Vein endothelial cell (primary cell): ENCODE measurements around the gene SEC24A. TPM values are rescaled to one million over a fixed set of nuclear protein-coding genes. Genes with fewer than 3 reads are reported as not detected.

ENCODE experiments used
- small RNA-seq: library from RNA; depleted of rRNA; stranded (forward); fragments of <200 nt; gene quantifications from one replicate; pipeline ENCODE3, GENCODE V24; 2012
- total RNA-seq: library from RNA; depleted of rRNA; stranded (reverse); fragments of >200 nt; gene quantifications from 2 replicates; pipeline ENCODE4 v1.2.3, GENCODE V29; 2012

The SEC24A gene
- 29.1 and 34.7 TPM in 2 replicates for total RNA-seq

DNA sequence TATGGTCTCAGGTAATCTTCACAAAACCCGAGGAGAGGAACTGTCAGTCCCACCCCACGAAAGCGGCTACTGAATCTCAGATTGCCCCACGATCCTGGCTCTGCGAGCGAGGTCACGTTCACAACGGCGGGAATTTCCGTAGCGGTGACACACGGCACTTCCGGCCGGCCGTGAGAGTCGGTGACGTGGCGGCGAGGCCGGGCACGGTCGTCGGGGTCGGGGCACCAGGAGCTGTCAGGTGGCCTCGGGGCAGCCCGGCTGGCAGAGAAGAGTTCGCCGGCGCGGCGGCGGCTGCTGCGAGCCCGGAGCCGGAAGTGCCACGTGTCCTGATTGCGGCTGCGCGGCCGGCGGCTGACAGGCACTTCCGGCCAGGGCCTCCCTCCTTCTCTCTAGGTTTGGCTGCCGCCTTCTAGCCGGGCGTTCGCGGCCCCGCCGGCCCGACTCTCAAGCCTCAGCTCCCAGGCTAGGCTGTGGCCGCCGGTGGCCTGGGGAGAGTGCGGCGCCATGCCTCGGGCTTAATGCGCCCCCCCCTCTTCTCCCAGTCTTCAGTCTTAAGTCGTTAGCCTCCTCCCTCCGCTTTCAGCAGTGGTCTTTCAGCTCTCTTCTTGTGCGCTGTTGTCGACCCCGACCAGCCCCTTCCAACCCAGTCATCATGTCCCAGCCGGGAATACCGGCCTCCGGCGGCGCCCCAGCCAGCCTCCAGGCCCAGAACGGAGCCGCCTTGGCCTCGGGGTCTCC lies at the start of gene SEC24A:
SEC24A (plus strand) TSS at position 361 of the 738 bp plus-strand sequence; CDS start at position 653, 292 bp downstream.

DNA sequence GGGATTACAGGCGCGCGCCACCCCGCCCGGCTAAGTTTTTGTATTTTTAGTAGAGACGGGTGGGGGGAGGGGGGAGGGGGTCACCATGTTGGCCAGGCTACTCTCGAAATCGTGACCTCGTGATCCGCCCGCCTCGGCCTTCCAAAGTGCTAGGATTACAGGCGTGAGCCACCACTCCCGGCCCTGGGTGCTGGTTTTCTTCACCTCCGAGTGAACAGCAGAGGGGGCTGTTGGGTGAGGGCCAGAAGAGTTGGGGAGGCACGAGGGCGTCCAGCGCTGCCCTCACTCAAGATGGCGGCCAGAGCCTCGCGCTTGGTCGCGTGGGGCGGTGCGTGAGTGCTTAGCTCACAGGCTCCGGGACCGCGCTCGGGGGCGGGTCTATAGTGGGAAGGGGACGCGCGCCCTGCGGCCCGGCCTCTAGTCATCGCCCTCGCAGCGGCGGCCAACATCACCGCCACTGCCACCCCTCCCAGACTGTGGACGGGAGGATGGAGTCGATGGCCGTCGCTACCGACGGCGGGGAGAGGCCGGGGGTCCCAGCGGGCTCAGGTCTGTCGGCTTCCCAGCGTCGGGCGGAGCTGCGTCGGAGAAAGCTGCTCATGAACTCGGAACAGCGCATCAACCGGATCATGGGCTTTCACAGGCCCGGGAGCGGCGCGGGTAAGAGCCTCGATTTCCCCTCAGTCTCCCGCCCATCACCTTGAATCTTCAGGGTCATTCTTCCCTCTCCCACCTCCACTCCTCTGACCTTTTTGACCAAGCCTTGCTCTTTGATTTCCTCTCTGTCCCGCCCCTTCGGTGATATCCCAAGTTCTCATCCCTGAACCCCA lies 89.8 kb downstream of the SEC24A start, which contains the start of gene CAMLG:
CAMLG (plus strand) TSS at position 416 of the 830 bp plus-strand sequence; CDS start at position 489, 73 bp downstream.

DNA sequence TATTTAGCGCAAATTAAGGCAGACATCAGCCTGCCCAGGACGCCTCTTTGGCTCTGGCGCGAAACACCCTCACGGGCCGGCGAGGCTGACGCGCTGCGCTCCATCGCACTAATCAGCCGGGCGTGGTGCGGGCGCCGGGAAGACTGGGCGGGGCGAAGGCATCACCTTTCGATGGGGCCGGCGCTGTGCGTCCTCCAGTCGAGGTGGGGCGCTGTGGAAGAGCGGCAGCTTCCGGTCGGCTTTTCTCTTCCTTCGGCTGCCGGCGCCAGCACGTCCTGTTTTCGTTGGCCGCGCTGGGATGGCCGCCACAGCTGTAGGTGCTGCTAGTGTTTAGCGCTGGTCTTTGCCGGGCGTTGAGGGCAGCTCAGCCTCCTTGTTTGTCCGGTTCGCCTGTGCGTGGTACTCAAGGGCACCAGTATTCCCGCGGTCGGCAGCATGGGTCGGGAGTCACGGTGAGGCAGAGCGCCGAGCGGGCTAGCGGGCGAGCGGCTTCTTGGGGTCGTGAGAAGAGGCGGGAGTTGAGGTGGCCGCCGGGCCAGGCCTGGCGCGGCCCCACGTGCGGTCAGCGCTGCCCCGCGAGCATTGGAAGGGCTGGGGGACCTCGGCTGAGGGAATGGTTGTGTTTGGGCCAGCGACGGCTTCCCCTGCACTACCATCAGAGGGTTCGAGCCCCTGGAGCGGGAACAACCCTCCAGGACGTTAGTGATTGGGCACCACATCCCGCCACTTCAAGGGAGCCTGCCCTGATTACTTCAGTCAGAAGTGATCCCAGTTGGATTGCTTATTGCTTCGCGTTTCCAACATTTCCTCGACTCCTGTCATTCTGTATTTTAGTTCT lies 110.1 kb downstream of the SEC24A start, which contains the start of gene DDX46:
DDX46 (plus strand) TSS at position 276 of the 838 bp plus-strand sequence; CDS start at position 436, 160 bp downstream.

Small RNA genes lying within 50 kb of the gene (small RNA-seq; reads per million reads assigned to genes)
- not detected for gene RNU6-1164P
- gene RNU6-1311P, result not detected
- not detected for gene RNU6-757P

Other genes with a start within 250 kb of the SEC24A start
- 38.1 and 42.8 TPM in 2 replicates for gene CDKN2AIPNL, start 236.9 kb upstream of the SEC24A start, total RNA-seq
- 26.1 and 31.4 TPM in 2 replicates for gene JADE2, start 123.1 kb upstream of the SEC24A start, total RNA-seq
- 26.5 and 44.7 TPM in 2 replicates for gene SAR1B, start 16.0 kb upstream of the SEC24A start, total RNA-seq
- 30.9 and 37.6 TPM in 2 replicates for gene CAMLG, start 89.8 kb downstream of the SEC24A start, total RNA-seq
- gene DDX46, start 110.0 kb downstream of the SEC24A start, total RNA-seq, result 29.1 and 31.3 TPM in 2 replicates
- gene C5orf24, start 197.2 kb downstream of the SEC24A start, total RNA-seq, result 74.5 and 82.0 TPM in 2 replicates
- 58.5 and 70.6 TPM in 2 replicates for gene TXNDC15, start 225.6 kb downstream of the SEC24A start, total RNA-seq